Amygdala (tissue), 56 donors: Measurements from ENCODE around the gene DNAI4.
A peak's percentile ranks its signal among the peaks of the same experiment; 100 is the strongest.
"Not testable (repeated sequence)": the region's sequence is repeated elsewhere in the genome, so short reads cannot be mapped to it uniquely, and the experiment has no call there.

Source experiments
- DNase-seq, 56 donors: peaks; one replicate each; lab custom pipeline; 2025; lab: John Stamatoyannopoulos, UW

DNAI4 gene

DNA sequence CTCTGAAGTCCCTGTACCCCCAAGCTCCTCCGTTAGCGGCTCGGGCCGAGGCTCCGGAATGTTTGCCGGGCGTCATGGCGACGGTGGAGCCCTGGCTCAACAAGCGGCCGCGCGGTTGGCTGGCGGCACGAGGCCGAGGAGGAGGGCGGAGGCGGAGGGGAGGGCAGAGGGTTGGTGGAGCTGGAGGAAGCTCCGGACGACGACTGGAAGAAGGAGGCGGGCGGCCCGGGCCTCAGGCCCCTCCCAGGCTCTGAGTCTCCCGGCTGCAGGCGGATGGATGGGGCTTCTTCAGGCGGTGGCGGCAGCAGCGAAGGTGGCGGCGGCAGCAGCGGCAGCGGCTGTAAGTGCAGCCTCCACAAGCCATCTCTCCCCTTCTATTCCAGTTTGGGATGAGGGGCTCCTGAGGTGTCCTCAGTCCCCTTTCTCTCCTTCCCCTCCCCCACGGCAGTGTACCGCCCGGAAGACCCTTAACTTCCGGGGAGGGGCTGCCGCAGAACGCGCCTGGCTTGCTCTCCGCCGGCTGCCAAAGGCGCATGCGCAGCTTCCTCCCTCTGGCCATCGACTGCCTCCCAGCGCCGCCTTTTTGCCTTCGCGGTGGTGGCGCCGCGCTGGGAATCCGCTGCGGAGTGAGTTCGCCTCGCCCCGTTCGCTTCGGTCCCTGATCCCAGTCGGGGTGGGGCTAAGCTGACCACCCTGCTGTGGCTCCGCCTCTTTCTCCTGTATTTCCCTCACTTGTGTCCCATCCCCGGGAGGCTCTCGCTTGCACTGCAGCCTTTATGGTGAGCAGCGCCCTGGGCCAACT lies at the start of gene DNAI4, which contains the start of gene MIER1:
Gene DNAI4, minus strand, starts transcription at position 101 of the 802 bp plus-strand sequence. Its CDS starts 25 bp downstream, at position 76.
Gene MIER1, plus strand, starts transcription at position 235 of the 802 bp plus-strand sequence. Its CDS starts 39 bp downstream, at position 274.
- peak; percentile 76 to 99 (median 94) for DNase-seq

- DNase-seq: no peak
These were observed 43.9 kb upstream of the DNAI4 start for GRCh38 chr1:66968574-66968973.

DNA sequence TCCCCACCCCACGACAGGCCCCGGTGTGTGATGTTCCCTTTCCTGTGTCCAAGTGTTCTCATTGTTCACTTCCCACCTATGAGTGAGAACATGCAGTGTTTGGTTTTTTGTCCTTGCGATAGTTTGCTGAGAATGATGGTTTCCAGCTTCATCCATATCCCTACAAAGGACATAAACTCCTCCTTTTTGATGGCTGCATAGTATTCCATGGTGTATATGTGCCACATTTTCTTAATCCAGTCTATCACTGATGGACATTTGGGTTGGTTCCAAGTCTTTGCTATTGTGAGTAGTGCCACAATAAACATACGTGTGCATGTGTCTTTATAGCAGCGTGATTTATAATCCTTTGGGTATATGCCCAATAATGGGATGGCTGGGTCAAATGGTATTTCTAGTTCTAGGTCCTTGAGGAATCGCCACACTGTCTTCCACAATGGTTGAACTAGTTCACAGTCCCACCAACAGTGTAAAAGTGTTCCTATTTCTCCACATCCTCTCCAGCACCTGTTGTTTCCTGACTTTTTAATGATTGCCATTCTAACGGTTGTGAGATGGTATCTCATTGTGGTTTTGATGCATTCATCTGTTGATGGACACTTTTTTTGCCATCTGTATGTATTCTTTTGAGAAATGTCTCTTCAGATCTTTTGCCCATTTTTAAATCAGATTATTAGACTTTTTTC lies 41.7 kb upstream of the DNAI4 start:
- not testable (repeated sequence) for DNase-seq

DNA sequence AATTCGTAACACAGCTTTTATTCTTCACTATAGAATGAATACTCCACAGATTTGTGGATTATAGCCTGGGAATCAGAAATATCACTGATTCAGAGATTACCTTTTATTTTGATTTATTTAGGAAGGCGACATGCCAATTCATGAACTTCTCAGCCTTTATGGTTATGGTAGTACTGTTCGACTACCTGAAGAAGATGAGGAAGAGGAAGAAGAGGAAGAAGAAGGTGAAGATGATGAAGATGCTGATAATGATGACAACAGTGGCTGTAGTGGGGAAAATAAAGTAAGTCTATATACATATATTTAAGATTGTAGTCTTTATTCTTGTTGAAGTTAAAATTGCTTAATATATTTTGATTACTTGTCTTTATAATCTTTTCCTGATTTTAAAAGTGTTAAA lies 33.3 kb upstream of the DNAI4 start:
- DNase-seq: no peak

- DNase-seq: no peak
These were observed 29.6 kb upstream of the DNAI4 start for GRCh38 chr1:66954208-66954607.

- DNase-seq: no peak
These were observed 26.9 kb upstream of the DNAI4 start for GRCh38 chr1:66951513-66951912.

DNA sequence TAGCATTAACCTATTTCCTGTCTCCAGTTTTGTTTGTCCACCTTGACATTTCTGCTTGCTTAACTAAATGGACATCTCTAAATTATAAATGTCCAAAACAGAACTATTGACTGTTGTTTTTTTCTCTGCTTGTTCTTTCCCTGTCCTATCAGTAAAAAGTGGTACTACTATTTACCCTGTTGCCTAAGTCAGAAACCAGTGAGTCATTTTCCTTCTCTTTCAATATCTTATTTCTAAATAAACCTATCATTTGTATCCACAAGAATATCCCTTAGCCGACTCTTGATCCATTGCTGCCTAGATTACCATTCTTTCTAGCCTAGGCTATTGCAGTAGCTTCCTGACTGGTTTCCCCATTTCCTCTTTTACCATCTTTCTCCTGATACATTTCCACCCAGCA lies 22.6 kb upstream of the DNAI4 start:
- no peak for DNase-seq

GRCh38 chr1:66945316-66945715 lies 20.7 kb upstream of the DNAI4 start:
- DNase-seq: no peak

GRCh38 chr1:66944330-66945274 lies 19.9 kb upstream of the DNAI4 start:
- no peak for DNase-seq

GRCh38 chr1:66943361-66943969 lies 18.8 kb upstream of the DNAI4 start:
- DNase-seq: no peak

DNA sequence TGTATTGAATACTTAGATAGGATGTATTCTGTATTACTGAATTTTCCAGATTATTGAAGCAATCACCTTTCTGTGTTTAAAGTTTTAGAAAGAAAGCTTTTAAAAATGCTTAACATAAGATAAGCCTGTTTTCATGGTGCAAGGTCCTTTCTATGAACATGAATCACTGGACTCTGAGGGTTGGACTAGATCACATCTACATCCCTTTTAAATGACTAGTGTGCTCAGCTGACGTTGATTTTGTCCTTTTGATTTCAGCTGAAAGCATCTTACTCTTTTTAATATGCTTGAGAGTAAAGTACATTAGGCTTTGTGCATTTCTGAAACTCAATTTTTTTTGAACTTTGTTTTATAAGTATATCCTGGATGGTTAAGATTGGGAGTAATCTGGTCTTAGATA lies 16.3 kb upstream of the DNAI4 start:
- no peak for DNase-seq

DNA sequence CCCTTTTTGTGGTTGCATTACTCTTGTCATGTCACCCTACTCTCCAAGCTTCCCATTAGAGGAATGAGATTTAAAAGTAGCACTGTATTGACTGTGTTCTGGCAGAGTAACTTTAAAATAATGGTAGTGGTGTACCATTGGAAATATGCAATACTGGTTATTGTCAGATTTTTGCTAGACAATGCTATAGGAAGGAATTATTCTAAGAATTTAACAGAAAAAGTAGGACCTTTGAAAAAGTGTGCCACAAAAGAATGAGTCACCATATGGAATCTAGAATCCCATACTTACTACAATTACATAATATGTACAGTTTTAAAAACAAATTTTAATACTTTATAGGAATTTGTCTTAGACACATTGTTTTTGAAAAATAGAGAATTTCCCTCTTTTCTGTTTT lies 14.0 kb upstream of the DNAI4 start:
- no peak for DNase-seq

DNA sequence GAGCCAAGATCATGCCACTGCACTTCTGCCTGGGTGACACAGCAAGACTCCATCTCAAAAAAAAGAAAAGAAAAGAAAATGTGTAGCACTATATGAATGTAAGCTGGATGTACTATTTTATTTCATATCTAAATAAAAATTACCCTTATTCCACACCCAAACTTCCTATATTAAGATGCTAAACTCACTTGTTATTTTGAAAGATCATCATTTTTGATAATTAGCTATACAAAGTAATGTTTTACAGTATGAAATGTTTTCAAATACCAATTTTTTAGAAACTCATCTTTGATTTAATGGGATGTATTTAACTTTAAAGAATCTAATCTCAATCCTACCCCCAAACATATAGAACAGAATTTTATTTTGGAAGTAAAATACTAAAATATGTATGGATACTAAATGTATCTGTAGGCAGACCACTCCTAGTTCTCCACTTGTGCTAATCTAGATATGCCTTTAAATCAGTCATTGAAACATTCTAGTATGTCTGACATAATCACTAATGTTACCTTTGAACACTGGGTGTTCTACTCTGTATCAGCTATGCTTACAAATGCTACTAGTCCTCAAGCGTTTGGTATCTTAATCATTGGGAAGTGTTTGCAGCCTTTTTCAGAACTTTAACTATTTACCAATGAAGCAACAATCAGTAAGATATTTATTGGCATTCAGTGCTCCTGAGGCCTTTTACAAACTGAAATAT lies 13.0 kb upstream of the DNAI4 start:
- DNase-seq: no peak

- no peak for DNase-seq
These were observed 9.4 kb upstream of the DNAI4 start for GRCh38 chr1:66933887-66934700.

DNA sequence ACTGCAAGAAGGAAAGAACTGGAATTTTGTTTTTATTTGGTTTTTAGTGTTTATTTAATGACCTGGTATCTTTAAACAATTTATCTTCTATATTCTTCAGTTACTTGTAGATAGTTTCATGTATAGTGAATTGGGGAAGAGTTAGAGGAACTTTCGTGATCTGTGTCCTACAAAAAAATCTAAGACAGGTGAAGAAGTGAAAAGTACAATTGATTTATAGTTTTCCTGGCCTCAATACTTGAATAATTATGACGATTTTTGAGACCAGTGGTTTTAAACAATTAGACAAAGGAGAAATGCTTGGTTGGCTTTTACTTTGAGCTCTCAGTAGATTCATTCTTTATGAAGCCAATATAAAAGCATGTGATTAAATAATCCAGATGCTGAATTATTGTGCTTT lies 7.6 kb upstream of the DNAI4 start:
- DNase-seq: no peak

DNA sequence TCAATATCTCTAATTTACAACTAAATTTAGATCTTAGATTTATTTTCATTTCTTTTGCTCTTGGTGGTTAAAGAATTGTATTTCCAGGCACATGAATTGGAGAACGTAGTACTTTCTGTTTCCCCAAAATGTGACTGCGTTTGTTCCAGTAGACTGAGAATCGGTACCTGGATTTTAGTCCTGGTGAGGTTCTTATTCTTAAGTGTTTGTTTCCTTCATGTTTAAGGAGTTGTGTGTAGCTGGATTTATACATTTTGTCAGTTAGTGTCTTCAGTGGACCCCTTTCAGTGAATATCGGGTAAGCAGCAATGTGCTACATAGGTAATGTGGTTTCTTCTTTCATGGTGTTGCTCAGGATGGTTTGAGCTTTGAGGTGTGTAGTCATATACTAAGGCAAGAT lies 6.9 kb upstream of the DNAI4 start:
- no peak for DNase-seq

DNA sequence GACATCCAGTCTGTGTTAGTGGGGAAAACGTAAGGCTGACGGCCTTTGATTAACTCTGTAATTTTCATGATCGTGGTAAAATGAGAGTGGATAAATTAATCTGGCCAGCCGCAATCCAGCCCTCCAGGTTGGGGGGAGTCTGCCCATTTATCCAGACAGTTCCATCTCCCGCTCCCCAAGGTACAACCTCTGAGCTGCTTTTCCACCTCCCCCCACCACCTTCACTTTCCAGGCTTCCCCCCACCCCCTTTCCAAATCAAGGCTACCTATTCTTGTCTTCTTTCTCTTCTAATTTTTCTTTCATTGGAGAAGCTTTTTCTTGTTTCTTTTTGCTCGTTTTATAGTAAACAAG lies 6.1 kb upstream of the DNAI4 start:
- DNase-seq: peak in 3 of 56 donors; percentile 31 to 50 (median 34)

DNA sequence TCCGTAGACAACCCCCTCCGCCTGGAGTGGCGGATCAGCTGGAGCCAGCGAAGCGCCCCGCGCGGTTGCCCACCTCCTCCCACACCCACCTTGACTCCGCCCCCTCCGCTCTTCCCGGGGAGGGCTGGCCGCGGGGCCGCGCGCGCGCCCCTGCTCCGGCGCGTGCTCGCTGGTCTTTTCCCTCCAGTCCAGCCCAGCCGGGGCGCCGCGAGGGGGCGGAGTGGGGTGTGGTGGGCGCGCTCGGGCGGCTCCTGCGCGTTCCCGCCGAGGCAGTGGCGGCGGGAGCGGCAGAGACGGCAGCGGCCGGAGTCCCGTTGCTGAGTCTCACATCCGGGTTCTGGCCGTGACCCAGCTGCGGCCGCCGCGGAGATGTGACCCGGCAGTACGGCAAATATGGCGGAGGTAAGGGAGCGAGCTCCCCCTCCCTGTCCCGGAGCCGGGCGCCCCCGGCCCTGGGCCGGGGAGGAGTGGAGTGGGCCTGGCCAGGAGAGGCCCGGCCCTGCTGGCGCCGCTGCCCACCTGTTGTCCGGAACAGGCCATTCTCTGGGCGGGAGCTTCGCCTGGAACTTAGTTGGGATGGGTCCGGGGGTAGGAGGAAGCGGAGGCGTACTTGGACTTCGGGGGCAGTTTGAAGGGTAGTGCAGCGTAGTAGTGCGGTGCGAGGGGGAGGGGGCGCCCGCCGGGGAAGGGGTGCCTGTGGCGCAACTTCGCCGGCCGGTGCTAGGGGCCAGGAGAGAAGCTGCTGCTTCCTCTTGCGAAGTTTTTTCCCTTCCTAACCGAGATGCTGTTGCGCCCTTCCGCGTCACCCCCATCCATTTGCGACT lies 5.6 kb upstream of the DNAI4 start:
- peak; percentile 51 to 96 (median 89) for DNase-seq
